Esophagus (tissue), 2 donors: ENCODE data around the gene LTK. TPM values are rescaled to one million over a fixed set of nuclear protein-coding genes. Genes with fewer than 3 reads are reported as not detected.

ENCODE experiments used
- H3K27ac ChIP-seq, 2 donors: one replicate each; pipeline ENCODE4 v1.5.1; 2013; ENCODE audit warnings: low read depth in 2 of 2, mild to moderate bottlenecking in 2 of 2, inconsistent platforms in 1 of 2, low read length in 1 of 2, moderate library complexity in 1 of 2
- H3K27me3 ChIP-seq, 2 donors: one replicate each; pipeline ENCODE4 v1.6.1; 2013; ENCODE audit warnings: low read length in 2 of 2, control low read depth in 1 of 2, mild to moderate bottlenecking in 1 of 2; ENCODE audit not compliant: insufficient read depth in 2 of 2, control insufficient read depth in 1 of 2
- H3K36me3 ChIP-seq, 2 donors: one replicate each; pipeline ENCODE4 v1.6.1; 2013; ENCODE audit warnings: low read length in 1 of 2; ENCODE audit not compliant: control insufficient read depth in 2 of 2, insufficient read depth in 2 of 2
- H3K4me1 ChIP-seq, 2 donors: one replicate each; pipeline ENCODE4 v1.6.1; 2013; ENCODE audit warnings: low read length in 1 of 2; ENCODE audit not compliant: control insufficient read depth in 2 of 2, insufficient read depth in 2 of 2
- H3K4me3 ChIP-seq, 2 donors: one replicate each; pipeline ENCODE4 v1.5.1; 2013; ENCODE audit warnings: low read length in 2 of 2, mild to moderate bottlenecking in 2 of 2, low read depth in 1 of 2, moderate library complexity in 1 of 2
- H3K9me3 ChIP-seq, 2 donors: one replicate each; pipeline ENCODE4 v1.6.1; 2013; ENCODE audit warnings: mild to moderate bottlenecking in 2 of 2, low read depth in 1 of 2, low read length in 1 of 2, moderate library complexity in 1 of 2; ENCODE audit not compliant: control insufficient read depth in 2 of 2, insufficient read depth in 1 of 2
- WGBS, 2 donors: extraction: QIAGEN DNeasy Blood & Tissue Kit; methylation state at CpG; one replicate each; pipeline ENCODE4 v1.1.7; 2013; 5-methylcytosine and 5-hydroxymethylcytosine counted together
- polyA plus RNA-seq, 2 donors: library from polyadenylated mRNA; stranded (reverse); fragments of 200-250 nt; gene quantifications; one replicate each; pipeline ENCODE4 v1.2.3, GENCODE V29; 2013
- donor health status: healthy with polysubstance abuse.
- donor health status: Bipolar disorder and iron deficiency.

LTK gene
- polyA plus RNA-seq, 2 donors, result 0.26 to 0.31 TPM

GRCh38 chr15:41502795-41503668 lies 10.6 kb downstream of the LTK start:
- peak overlapping the region; percentile 2 to 17 for H3K4me3 ChIP-seq

GRCh38 chr15:41501931-41502794 lies 11.5 kb downstream of the LTK start:
- peak overlapping the region; percentile 2 to 17 for H3K4me3 ChIP-seq
- peaks cover 6 to 19% of the 10 kb centered on the region in 2 donors for H3K4me1 ChIP-seq
- H3K27ac ChIP-seq, result no peak overlapping the region
- peaks cover 0 to 1% of the 10 kb centered on the region in 2 donors for H3K9me3 ChIP-seq
- 6 to 27% methylated on average over 60 to 64 of the region's 64 CpGs for WGBS, 2 donors
- no peaks in the 10 kb centered on the region for H3K36me3 ChIP-seq
- H3K27me3 ChIP-seq, result peaks cover 0 to 9% of the 10 kb centered on the region in 2 donors

More at GRCh38 chr15:41502795-41503668, 10.6 kb downstream of the LTK start:
- Histone ChIP-seq H3K9me3 (peaks cover 0 to 1% of the 10 kb centered on the region in 2 donors), H3K27me3 (peaks cover 0 to 9% of the 10 kb centered on the region in 2 donors), H3K4me1 (peaks cover 6 to 19% of the 10 kb centered on the region in 2 donors), H3K27ac (no peak overlapping the region), H3K36me3 (no peaks in the 10 kb centered on the region)
- WGBS, 2 donors, result 13 to 27% methylated on average over 44 to 54 of the region's 54 CpGs

GRCh38 chr15:41501191-41501917 lies 12.3 kb downstream of the LTK start:
- H3K4me3 ChIP-seq, result peak overlapping the region; percentile 17 to 22
- peaks cover 0 to 1% of the 10 kb centered on the region in 2 donors for H3K9me3 ChIP-seq
- WGBS, 2 donors, result 9 to 23% methylated on average over 55 to 56 of the region's 56 CpGs
- peaks cover 6 to 19% of the 10 kb centered on the region in 2 donors for H3K4me1 ChIP-seq
- peaks cover 0 to 9% of the 10 kb centered on the region in 2 donors for H3K27me3 ChIP-seq
- no peaks in the 10 kb centered on the region for H3K36me3 ChIP-seq
- no peak overlapping the region for H3K27ac ChIP-seq

GRCh38 chr15:41499109-41499851 lies 14.3 kb downstream of the LTK start:
- Histone ChIP-seq H3K4me1 (peaks cover 6 to 27% of the 10 kb centered on the region in 2 donors), H3K27me3 (peaks cover 0 to 9% of the 10 kb centered on the region in 2 donors), H3K36me3 (no peaks in the 10 kb centered on the region), H3K27ac (no peak overlapping the region), H3K4me3 (no peak overlapping the region), H3K9me3 (peaks cover 0 to 1% of the 10 kb centered on the region in 2 donors)
- 92% methylated on average over 6 of the region's 6 CpGs for WGBS, 2 donors

GRCh38 chr15:41498657-41499056 lies 15.0 kb downstream of the LTK start:
- no peak overlapping the region for H3K27ac ChIP-seq
- peaks cover 0 to 9% of the 10 kb centered on the region in 2 donors for H3K27me3 ChIP-seq
- H3K36me3 ChIP-seq, result no peaks in the 10 kb centered on the region
- WGBS, 2 donors, result 88 to 94% methylated on average over 2 of the region's 2 CpGs
- H3K4me3 ChIP-seq, result no peak overlapping the region
- peaks cover 0 to 1% of the 10 kb centered on the region in 2 donors for H3K9me3 ChIP-seq
- H3K4me1 ChIP-seq, result peaks cover 6 to 30% of the 10 kb centered on the region in 2 donors

GRCh38 chr15:41495736-41496599 lies 17.7 kb downstream of the LTK start:
- Histone ChIP-seq H3K4me1 (peaks cover 4 to 15% of the 10 kb centered on the region in 2 donors), H3K27ac (no peak overlapping the region), H3K9me3 (no peaks in the 10 kb centered on the region), H3K27me3 (no peaks in the 10 kb centered on the region), H3K36me3 (no peaks in the 10 kb centered on the region), H3K4me3 (no peak overlapping the region)
- WGBS, 2 donors, result 35 to 58% methylated on average over 55 to 59 of the region's 59 CpGs

- Histone ChIP-seq H3K27ac (no peak overlapping the region), H3K27me3 (no peaks in the 10 kb centered on the region), H3K36me3 (no peaks in the 10 kb centered on the region), H3K4me1 (peaks cover 4 to 15% of the 10 kb centered on the region in 2 donors), H3K4me3 (peak overlapping the region in 1 of 2 donors; percentile 68), H3K9me3 (no peaks in the 10 kb centered on the region)
- WGBS, 2 donors, result 11 to 12% methylated on average over 56 to 60 of the region's 60 CpGs
Observed at GRCh38 chr15:41494922-41495735, 18.5 kb downstream of the LTK start.
